Measurements from ENCODE around the gene ELSPBP1. TPM values are rescaled to one million over a fixed set of nuclear protein-coding genes. Genes with fewer than 3 reads are reported as not detected.

Gene ELSPBP1
- total RNA-seq, 1 experiment from 2014 or later: not detected

- H3K27ac Mint-ChIP-seq (ENCODE audit: low read depth, unreplicated experiment): no peak overlapping the region
- no TSS peak for BruUV-seq (replicated peaks)
- peaks cover 76% of the 10 kb centered on the region for H3K27me3 Mint-ChIP-seq (ENCODE audit: insufficient read depth, unreplicated experiment)
- CTCF ChIA-PET: interaction anchor here (0.6 to 0.7 kb wide), 2 partner anchors 55 to 166 kb away, joined by 3 read pairs; no protein-coding TSS in a partner anchor
- intact Hi-C loops (cut with micrococcal nuclease): no loop called here
- TF ChIP-seq CTCF (IDR thresholded peaks at IDR 0.05; ENCODE audit: unreplicated experiment): no peak
- H3K36me3 Mint-ChIP-seq (ENCODE audit: insufficient read depth, unreplicated experiment): no peaks in the 10 kb centered on the region
- H3K9me3 Mint-ChIP-seq (ENCODE audit: unreplicated experiment): no peaks in the 10 kb centered on the region
- no peak for DNase-seq (ENCODE audit: unreplicated experiment)
- no peaks in the 10 kb centered on the region for H3K4me1 Mint-ChIP-seq (ENCODE audit: insufficient read depth, unreplicated experiment)
- H3K4me3 Mint-ChIP-seq (ENCODE audit: unreplicated experiment): no peak overlapping the region
- POLR2A ChIA-PET: no interaction called here
These were observed 35.0 kb downstream of the ELSPBP1 start for GRCh38 chr19:48029431-48029830.

GRCh38 chr19:48030073-48030472 is 35.6 kb downstream of the ELSPBP1 start:
- CTCF ChIA-PET: no interaction called here
- BruUV-seq (replicated peaks): no TSS peak

GRCh38 chr19:48033604-48034003 is 39.2 kb downstream of the ELSPBP1 start:
- Mint-ChIP-seq H3K27me3 (ENCODE audit: insufficient read depth, unreplicated experiment) (peaks cover 58% of the 10 kb centered on the region), H3K27ac (ENCODE audit: low read depth, unreplicated experiment) (no peak overlapping the region), H3K4me3 (ENCODE audit: unreplicated experiment) (no peak overlapping the region), H3K9me3 (ENCODE audit: unreplicated experiment) (peaks cover 15% of the 10 kb centered on the region), H3K4me1 (ENCODE audit: insufficient read depth, unreplicated experiment) (no peaks in the 10 kb centered on the region), H3K36me3 (ENCODE audit: insufficient read depth, unreplicated experiment) (no peaks in the 10 kb centered on the region)
- intact Hi-C loops (cut with micrococcal nuclease): no loop called here
- BruUV-seq (replicated peaks): no TSS peak
- no peak for TF ChIP-seq CTCF (IDR thresholded peaks at IDR 0.05; ENCODE audit: unreplicated experiment)
- ChIA-PET POLR2A (no interaction called here), CTCF (no interaction called here)
- DNase-seq (ENCODE audit: unreplicated experiment): no peak

More at GRCh38 chr19:48030073-48030472, 35.6 kb downstream of the ELSPBP1 start:
- H3K4me1 Mint-ChIP-seq (ENCODE audit: insufficient read depth, unreplicated experiment): no peaks in the 10 kb centered on the region
- no peaks in the 10 kb centered on the region for H3K36me3 Mint-ChIP-seq (ENCODE audit: insufficient read depth, unreplicated experiment)
- peaks cover 71% of the 10 kb centered on the region for H3K27me3 Mint-ChIP-seq (ENCODE audit: insufficient read depth, unreplicated experiment)
- no peak for DNase-seq (ENCODE audit: unreplicated experiment)
- no peak overlapping the region for H3K4me3 Mint-ChIP-seq (ENCODE audit: unreplicated experiment)
- H3K27ac Mint-ChIP-seq (ENCODE audit: low read depth, unreplicated experiment): no peak overlapping the region
- no peak for TF ChIP-seq CTCF (IDR thresholded peaks at IDR 0.05; ENCODE audit: unreplicated experiment)
- intact Hi-C loops (cut with micrococcal nuclease): no loop called here
- H3K9me3 Mint-ChIP-seq (ENCODE audit: unreplicated experiment): no peaks in the 10 kb centered on the region
- POLR2A ChIA-PET: no interaction called here

- CTCF ChIA-PET: interaction anchor here (0.5 kb wide), 1 partner anchor 255 kb away, joined by 3 read pairs; no protein-coding TSS in a partner anchor
- H3K4me3 Mint-ChIP-seq (ENCODE audit: unreplicated experiment): no peak overlapping the region
- no peaks in the 10 kb centered on the region for H3K36me3 Mint-ChIP-seq (ENCODE audit: insufficient read depth, unreplicated experiment)
- no peak for DNase-seq (ENCODE audit: unreplicated experiment)
- no peak overlapping the region for H3K27ac Mint-ChIP-seq (ENCODE audit: low read depth, unreplicated experiment)
- peaks cover 64% of the 10 kb centered on the region for H3K27me3 Mint-ChIP-seq (ENCODE audit: insufficient read depth, unreplicated experiment)
- H3K9me3 Mint-ChIP-seq (ENCODE audit: unreplicated experiment): peaks cover 15% of the 10 kb centered on the region
- POLR2A ChIA-PET: no interaction called here
- TF ChIP-seq CTCF (IDR thresholded peaks at IDR 0.05; ENCODE audit: unreplicated experiment): no peak
- intact Hi-C loops (cut with micrococcal nuclease): no loop called here
- H3K4me1 Mint-ChIP-seq (ENCODE audit: insufficient read depth, unreplicated experiment): no peaks in the 10 kb centered on the region
- BruUV-seq (replicated peaks): no TSS peak
These were observed 42.3 kb downstream of the ELSPBP1 start for GRCh38 chr19:48036765-48037164.

Data from MCF 10A (cell line).